GM19351 (cell line): Measurements from ENCODE around the gene BCL2A1.
"Not testable (repeated sequence)": the region's sequence is repeated elsewhere in the genome, so short reads cannot be mapped to it uniquely, and the experiment has no call there.

Source experiments
- ATAC-seq: cut with Tn5 transposase; IDR thresholded peaks from one replicate; pipeline ENCODE4 v1.9.1; 2021; ENCODE audit warnings: mild to moderate bottlenecking, moderate library complexity; ENCODE audit not compliant: unreplicated experiment

BCL2A1 gene

DNA sequence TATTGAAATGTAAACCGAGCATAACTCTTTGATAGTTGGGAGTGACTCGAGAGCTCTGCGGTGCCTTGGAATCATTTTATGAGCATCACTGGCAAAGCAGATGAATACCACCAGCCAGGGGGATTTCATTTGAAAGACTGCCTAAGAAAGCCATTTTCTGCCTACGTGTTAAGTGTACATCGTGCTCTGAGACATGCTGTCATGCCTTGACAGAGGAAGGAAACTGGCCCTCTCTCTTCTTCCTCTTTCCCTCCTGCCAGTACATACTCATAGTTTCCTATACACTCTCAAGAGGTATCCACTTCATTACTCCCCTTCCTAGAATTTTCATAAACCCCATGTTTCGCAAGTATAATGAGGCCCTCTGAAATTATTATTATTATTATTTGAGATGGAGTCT is 8.8 kb downstream of the BCL2A1 start:
- no peak for ATAC-seq

DNA sequence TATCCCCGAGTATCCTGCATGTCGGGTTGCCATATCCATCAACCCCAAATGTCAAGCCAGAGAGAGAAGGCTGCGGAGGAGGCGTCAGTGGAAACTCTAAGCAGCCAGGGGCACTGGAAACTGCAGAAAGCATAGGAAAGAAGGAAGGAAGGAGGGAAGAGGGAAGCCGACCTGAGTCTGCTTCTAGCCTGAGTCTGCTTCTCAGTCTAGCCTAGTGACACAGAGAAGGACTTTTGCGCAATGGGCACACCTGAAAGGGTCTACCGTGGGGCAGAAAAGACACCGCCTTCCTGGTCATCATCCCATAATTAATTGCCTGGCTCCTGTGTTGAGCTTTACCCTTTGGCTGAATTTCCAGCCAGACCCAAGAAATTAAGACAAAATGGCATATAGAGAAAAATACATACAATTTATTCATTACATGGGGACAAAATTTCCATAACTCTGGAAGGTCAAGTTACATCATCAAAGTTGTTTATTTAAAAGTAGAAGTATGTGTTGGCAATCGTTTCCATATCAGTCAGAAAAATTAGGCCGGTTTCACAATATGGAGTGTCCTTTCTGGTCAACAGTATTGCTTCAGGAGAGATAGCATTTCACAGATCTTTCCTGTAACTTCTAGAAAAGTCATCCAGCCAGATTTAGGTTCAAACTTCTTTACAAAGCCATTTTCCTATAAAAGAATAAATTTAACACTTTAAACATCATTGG is 10.3 kb downstream of the BCL2A1 start:
- no peak for ATAC-seq

DNA sequence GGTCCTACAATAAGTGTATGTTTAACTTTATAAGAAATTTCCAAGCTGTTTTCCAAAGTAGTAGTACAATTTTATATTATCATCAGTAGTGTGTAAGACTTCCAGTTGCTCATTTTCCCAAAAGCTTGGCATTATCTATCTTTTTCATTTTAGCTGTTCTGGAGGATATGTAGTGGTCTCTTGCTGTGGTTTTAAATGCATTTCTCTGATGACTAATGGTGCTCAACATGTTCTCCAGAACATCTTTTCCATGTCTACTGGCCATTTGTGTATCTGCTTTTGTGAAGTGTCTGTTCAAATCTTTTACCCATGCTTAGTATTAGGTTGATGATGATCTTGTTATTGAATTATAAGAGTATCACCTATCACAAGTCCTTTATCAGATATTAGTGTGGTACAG is 13.3 kb downstream of the BCL2A1 start:
- ATAC-seq, result no peak

DNA sequence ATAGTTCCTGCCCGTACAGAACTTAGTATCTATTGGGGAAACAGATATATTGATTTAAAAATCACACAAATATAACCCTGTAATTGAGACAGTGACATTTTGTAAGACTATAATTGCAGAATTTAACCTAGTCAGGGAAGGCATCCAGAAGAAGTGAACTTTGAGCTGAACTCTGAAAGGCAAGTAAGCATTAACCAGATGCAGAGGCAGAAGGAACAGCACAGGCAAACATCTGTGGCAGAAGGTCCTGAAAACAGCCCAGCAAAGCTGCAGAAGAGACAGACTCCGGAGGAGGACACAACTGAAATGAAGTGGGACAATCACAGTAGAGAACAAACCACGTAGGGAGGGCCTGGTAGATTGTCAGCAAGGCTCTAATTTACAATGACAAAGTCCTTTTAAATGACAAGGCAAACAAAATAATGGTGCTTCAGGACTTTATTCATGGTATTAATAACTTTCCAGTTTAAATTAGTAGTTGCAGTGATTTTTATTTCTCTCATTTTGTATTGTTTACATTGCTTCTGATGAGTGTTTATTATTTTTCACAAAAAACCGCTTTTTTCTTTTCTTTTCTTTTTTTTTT is 14.5 kb downstream of the BCL2A1 start:
- no peak for ATAC-seq

DNA sequence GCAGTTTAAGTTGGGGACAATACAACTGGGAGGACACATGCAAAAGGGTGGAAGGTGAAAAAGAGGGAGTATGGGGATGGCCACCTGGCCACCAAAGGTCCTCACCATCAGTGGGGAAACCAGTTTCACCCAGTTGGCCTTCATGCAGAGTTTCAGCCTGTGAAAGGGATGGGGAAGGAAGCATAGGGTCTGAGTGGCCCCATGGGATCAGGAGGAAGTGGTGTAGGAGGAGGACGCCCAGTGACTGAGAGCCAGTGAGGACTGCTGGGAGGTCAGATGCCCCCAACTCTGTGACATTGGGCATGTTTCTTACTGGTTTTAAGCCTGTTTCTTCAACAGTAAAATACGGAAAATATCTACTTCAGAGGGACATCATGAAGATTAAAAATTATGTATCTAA is 16.3 kb downstream of the BCL2A1 start:
- no peak for ATAC-seq

DNA sequence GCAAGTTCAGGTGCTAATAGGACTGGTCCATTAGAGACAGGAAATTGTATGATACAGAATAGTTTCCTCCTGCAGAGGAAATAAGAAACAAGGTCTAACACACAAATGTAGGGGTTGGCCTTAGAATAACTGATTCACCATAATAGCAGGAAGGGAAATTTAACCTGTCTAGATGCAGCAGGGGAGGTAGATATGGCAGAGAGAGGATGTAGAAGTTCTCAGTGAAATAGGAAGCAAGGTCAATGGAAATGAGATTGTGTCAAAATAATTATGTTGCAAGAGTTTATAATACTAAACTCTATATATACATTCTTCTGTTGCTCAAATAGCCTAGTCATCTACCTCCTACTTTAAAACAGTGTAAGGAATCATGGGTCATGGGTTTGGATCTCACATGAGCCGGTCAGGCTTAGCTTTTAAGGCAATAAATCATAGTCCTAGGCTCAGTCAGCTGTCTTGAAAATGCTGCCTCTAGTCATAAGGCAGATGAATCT is 17.0 kb downstream of the BCL2A1 start:
- no peak for ATAC-seq

DNA sequence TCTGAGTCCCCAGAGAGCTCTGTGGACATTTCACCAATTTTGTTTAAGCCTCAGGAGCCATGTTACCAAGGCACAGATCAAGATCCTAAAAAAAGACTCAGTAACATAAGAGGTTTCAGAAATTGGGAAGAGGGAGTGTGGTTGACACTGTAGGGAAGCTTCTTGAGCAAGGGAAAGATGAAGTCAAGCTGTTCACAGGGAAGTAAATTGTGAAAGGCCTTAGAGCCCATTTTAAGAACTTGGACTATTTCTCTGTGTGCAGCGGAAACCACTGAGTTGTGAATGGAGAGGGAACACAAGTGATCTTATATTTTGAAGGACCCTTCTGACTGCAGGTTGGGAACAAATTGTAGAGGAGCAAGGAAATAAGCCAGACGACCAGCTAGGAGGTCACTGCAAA is 18.7 kb downstream of the BCL2A1 start:
- ATAC-seq, result no peak

DNA sequence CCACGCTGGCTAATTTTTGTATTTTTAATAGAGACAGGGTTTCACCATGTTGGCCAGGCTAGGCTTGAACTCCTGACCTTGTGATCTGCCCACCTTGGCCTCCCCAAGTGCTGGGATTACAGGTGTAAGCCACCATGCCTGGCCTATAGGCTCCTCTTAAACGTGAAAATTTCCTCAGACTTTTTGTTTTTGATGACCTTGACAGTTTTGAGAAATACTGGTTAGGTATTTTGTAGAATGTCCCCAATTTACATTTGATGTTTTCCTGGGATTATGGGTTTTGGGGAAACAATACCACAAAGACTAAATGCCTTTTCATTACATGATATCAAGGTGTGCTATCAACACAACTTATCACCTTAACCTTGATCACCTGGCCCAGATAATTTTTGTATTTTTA is 20.7 kb downstream of the BCL2A1 start:
- no peak for ATAC-seq

DNA sequence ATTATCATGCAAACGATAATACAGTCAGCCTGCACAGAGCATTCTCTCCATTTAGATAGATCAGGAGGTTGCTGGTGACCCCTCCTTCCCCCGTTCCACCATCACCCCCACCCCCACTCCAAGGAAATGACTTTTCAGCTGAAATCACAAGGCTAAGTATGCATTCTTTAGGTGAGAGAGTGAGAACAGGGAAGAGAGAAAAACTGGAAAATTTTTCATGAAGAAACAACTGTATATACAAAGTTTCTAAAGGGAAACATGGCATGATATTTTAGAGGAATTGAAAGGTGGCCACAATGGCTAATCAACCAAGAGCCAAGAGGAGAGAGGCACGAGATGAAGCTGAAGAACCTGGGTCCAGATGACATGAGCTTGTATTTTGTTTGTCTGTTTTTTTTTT is 22.2 kb downstream of the BCL2A1 start:
- no peak for ATAC-seq

DNA sequence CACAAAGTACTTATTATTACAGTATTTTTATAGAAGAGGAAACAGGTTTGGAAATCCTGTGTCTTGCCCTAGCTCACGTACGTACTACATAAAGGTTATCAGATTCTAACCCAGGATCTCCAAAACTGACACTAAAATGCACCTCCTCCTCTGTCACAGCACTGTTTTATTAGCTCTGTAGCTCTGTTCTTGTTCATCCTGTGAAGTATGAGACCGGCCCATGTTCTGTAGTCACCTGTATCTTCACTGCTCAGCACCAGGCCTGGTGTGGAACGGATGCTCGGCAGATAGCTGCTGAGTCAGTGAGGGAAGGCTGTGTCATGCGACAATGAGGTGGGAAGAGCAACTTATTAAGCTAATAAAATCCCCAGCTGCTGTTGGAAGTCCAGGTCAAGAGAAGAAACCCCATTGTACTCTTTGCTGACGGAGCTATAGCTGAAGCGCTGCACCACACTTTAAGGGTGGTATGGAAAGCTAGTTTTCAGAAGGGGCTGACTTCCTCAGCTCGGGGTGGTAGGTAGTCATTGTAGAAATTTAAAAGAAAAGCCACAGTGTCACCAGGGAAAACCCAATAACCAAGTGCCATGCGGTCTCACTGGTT is 22.8 kb downstream of the BCL2A1 start:
- no peak for ATAC-seq

DNA sequence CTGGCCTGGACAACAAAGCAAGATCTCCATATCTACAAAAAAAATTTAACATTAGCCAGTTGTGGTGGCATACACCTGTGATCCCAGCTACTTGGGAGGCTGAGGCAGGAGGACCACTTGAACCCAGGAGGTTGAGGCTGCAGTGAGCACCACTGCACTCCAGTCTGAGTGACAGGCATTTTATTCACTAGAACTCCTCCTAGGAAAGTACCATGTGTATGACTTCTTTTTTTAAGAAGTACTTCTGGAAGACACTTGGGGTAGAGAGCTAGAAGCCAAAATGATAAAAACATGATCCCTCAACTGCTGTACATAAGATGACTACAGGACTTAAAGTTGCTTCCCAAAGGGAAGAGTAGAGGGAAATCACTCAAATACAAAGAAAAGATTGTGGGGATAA is 24.0 kb downstream of the BCL2A1 start:
- ATAC-seq, result no peak

DNA sequence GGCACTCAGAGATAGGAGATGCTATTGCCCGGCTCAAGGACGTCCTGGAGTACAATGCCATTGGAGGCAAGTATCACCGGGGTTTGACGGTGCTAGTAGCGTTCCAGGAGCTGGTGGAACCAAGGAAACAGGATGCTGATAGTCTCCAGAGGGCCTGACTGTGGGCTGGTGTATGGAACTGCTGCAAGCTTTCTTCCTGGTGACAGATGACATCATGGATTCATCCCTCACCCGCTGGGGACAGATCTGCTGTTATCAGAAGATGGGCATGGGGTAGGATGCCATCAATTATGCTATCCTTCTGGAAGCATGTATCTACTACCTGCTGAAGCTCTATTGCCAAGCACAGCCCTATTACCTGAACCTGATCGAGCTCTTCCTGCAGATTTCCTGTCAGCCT is 26.4 kb downstream of the BCL2A1 start:
- no peak for ATAC-seq

DNA sequence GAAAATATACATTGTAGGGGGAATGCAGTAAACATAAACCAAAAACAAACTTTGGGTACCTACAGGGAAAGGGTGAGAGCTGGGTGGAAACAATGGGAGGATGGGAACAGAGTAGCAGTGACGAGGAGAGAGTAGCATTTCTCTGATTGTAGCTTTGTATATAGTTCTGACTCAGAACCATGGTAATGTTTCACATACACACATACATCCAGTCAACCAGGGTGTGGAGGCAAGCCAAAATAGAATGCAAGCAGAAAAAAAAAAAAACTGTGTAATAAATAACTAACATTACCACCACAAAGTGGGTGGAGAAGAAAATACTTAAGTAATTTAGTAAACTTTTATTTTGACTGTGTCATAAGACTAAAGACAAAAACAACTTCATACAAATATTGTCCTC is 27.2 kb downstream of the BCL2A1 start:
- ATAC-seq, result no peak

DNA sequence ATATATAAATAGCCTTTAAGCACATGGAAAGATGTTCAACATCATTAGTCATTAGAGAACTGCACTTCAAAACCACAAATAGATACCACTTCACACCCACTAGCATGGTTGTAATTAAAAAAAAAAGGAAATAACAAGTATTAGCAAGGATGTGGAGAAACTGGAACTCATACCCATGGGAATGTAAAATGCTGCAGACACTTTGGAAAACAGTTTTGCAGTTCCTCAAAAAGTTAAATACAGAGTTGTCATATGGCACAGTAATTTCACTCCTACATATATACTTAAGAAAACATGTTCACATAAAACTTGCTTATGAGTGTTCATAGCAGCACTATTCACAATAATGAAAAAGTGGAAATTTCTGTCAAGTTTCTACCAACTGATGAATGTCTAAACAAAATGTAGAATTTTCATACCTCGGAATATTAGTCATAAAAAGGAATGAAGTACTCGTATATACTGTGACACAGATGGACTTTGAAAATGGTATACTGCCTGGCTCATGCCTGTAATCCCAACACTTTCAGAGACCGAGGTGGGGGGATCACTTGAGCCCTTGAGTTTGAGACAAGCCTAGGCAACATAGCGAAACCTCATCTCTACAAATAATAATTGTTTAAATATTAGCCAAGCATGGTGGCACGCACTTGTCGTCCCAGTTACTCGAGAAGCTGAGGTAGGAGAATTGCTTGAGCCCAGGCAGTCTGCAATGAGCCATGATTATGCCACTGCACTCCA is 28.1 kb downstream of the BCL2A1 start:
- no peak for ATAC-seq

DNA sequence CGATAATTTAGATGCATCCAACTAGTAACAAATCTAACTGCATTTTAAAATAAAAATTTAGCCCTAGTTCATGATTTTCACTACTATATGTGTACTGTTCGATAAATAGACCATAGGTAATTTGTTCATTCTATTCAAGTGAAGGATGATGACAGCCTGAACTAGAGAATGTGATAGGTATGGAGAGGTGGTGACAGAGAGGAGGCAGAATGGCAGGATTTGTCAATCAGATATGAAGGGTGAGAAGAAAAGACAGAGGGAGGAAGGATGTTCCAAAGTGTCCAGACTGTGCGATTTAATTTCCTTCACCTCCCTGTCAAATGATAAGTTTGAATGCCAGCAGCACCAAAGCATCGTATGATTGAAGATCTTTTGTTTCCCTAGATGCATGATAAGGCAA is 31.6 kb downstream of the BCL2A1 start:
- ATAC-seq, result no peak

DNA sequence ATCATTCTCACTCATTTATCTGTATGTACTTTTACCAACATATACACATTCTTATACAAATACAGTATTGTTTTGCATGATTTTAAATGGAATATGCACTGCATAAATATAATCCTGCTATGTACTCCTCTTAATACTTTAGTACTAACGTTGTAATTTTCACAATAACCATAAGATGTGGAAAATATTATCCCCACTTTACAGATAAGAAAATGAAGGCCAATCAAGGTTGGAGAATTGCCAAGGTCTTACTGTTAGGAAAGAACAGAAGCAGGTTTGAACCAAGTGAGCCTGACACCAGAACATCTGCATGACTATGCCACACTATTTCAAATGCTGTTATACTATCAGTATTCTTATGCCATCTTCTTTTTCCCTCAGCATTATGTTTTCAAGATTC is 32.9 kb downstream of the BCL2A1 start:
- no peak for ATAC-seq

DNA sequence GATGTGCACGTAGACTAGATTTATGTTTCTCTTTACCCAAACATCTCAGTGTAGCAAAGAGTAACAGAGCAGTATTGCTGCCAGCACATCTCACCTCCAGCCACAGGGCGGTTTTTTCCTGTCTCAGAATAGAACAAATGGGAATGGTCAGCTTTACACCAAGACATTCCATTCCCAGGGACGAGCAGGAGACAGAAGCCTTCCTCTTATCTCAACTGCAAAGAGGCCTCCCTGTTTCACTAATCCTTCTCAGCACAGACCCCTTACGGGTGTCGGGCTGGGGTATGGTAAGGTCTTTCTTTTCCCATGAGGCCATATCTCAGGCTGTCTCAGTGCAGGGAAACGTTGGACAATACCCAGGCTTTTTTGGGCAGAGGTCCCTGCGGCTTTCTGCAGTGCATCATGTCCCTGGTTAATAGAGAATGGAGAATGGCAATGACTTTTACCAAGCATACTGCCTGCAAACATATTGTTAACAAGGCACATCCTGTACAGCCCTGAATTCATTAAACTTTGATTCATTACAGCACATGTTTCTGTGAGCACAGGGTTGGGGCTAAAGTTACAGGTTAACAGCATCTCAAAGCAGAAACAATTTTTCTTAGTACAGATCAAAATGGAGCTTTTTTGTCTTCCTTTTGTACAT is 35.3 kb downstream of the BCL2A1 start:
- ATAC-seq, result not testable (repeated sequence)

DNA sequence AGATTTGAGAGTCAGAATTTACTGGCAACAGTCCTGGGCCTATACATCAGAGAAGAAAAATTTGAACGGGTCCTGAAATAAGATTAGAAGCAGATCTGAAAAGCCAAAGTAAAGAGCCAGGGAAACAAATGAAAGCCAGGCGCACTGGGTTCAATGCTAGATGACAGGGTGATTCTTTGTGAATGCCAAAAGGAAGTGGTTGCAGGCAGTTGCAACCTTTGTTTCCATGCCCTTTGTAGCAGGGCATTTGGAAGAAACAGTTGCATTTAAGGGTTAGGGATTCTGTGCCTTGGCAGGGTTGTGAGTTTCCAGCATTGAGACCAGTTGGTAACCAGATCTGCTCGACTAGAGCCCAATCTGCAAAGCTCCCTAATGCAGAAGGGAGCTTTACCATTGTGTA is 37.8 kb downstream of the BCL2A1 start:
- no peak for ATAC-seq

DNA sequence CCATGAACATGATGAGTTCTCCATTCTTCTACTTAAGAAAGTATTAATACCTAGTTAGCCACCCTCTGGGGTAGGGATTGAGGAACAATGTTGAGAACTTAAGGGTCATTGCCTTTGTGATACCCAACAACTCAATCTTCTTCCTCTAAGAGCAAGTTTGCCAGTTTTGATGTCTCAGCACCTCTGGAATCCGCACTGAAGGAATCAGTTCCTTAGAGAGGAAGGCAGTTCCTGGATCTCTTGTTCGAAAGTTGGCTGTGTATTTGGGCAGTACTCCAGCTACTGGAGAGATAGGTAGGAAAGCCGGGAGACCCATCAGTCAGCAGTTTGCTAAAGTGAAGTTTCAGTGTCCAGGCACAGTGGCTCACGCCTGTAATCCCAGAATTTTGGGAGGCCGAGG is 38.5 kb downstream of the BCL2A1 start:
- no peak for ATAC-seq

DNA sequence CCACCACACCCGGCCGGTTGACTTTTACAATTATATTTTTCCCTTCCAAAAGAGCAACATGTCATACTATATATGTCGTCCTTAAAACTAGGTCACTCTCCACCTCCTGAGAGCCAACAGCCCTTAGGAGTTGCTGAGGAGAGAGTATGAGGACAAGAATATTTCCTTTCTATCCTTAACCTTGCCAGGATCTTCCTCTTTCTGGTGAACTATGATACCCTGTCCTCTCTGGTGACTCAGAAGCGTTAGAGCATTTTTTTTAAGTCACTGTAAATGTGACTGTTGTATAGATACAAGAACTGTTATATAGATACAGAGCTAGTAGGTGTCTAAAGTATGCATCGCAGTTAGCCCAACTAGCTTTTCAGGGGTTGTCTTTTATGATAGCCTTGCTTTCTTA is 40.5 kb downstream of the BCL2A1 start:
- no peak for ATAC-seq

DNA sequence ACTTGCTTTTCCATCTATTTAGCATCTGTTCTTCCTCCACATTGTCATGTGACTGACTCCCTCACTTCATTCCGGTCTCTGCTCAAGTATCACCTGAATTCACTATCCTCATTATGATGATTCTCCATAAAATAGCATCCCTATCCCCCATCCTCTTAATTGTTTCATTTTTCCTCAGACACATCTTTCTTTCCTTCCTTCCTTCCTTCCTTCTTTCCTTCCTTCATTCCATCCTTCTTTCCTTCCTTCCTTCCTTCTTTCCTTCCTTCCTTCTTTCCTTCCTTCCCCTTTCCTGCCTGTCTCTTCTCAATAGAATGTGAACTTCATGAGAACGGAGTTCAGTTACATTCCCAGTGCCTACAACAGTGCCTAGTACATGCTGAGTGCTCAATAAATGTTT is 41.6 kb downstream of the BCL2A1 start:
- ATAC-seq, result no peak
